Endothelial cell of umbilical vein (primary cell): ENCODE results near the gene PIK3R6. TPM values are rescaled to one million over a fixed set of nuclear protein-coding genes. Genes with fewer than 3 reads are reported as not detected.

Source experiments
- BruUV-seq: library from RNA; stranded (reverse); fragments of 400-500 nt; replicated peaks from 2 replicates; lab custom pipeline; 2021; lab: Mats Ljungman, UMichigan
- CTCF ChIA-PET: fragments of 300-600, 350-600 bp; sonication (Branson Sonifier 250); formaldehyde crosslinking; loops from one replicate; lab custom pipeline; 2021; ENCODE audit warnings: antibody characterized with exemption, inconsistent platforms; lab: Charles Lee
- POLR2A ChIA-PET: fragments of 300-600, 350-600 bp; sonication (Branson Sonifier 250); formaldehyde crosslinking; loops from one replicate; lab custom pipeline; 2021; ENCODE audit warnings: antibody characterized with exemption, inconsistent platforms; lab: Charles Lee
- DNase-seq: peaks from one replicate; pipeline ENCODE4 v3.0.0-alpha.2; 2011; ENCODE audit warnings: low read depth, low spot score
- FAIRE-seq: peaks from 2 replicates; lab custom pipeline; 2011; peaks lifted over from hg19 to GRCh38; lab: Jason Lieb, UNC
- H2AFZ ChIP-seq: 2 replicates; pipeline ENCODE4 v1.6.0; 2012; ENCODE audit warnings: low read depth, low read length, control low read depth, inconsistent platforms
- H3K27ac ChIP-seq: 2 replicates; pipeline ENCODE4 v1.5.1; 2011; ENCODE audit warnings: low read depth, mild to moderate bottlenecking, control low read depth, low read length, moderate library complexity; ENCODE audit not compliant: insufficient read depth
- H3K27me3 ChIP-seq, 2 experiments: 2 replicates each; pipeline versions ENCODE4 v1.6.0 to v1.6.1; 2011; ENCODE audit warnings: low read length in 2 of 2, mixed read lengths in 1 of 2; ENCODE audit not compliant: control insufficient read depth in 2 of 2, insufficient read depth in 2 of 2
- H3K36me3 ChIP-seq, 2 experiments: 2 replicates in 1 of 2; 3 replicates in 1 of 2; pipeline ENCODE4 v1.5.1; 2011; ENCODE audit warnings: low read length in 2 of 2, mild to moderate bottlenecking in 1 of 2, moderate library complexity in 1 of 2; ENCODE audit not compliant: control insufficient read depth in 2 of 2, insufficient read depth in 2 of 2; ENCODE audit errors: extremely low read depth in 1 of 2
- H3K4me1 ChIP-seq: 3 replicates; pipeline ENCODE4 v1.5.1; 2011; ENCODE audit warnings: mild to moderate bottlenecking, low read length; ENCODE audit not compliant: control insufficient read depth, insufficient read depth; ENCODE audit errors: extremely low read depth
- H3K4me2 ChIP-seq: 2 replicates; pipeline ENCODE4 v1.6.1; 2011; ENCODE audit warnings: low read length, control low read depth, mixed read lengths; ENCODE audit not compliant: insufficient read depth
- H3K4me3 ChIP-seq, 3 experiments: fragments of 200-600 bp in 1 of 3; sonication (generic), shearing (Covaris generic) in 1 of 3; replicated peaks in 1 of 3; 2 replicates each; pipeline ENCODE4 v1.5.1; 2011 to 2016; ENCODE audit warnings: control low read depth in 3 of 3, low read length in 3 of 3, mild to moderate bottlenecking in 2 of 3, inconsistent platforms in 1 of 3, low read depth in 1 of 3, moderate library complexity in 1 of 3; ENCODE audit not compliant: insufficient read depth in 1 of 3
- H3K79me2 ChIP-seq: 2 replicates; pipeline ENCODE4 v1.6.0; 2012; ENCODE audit warnings: low read length, inconsistent platforms; ENCODE audit not compliant: control insufficient read depth, insufficient read depth
- H3K9ac ChIP-seq: replicated peaks from 2 replicates; pipeline ENCODE3; 2011; ENCODE audit warnings: low read length, control low read depth; ENCODE audit not compliant: insufficient read depth; ENCODE audit errors: extremely low read depth
- H3K9me1 ChIP-seq: replicated peaks from 3 replicates; pipeline ENCODE4 v1.6.0; 2011; ENCODE audit warnings: mild to moderate bottlenecking, low read length; ENCODE audit not compliant: control insufficient read depth, insufficient read depth; ENCODE audit errors: extremely low read depth
- H3K9me3 ChIP-seq: replicated peaks from 2 replicates; pipeline ENCODE4 v1.5.1; 2012; ENCODE audit warnings: low read length, inconsistent platforms; ENCODE audit not compliant: control insufficient read depth, insufficient read depth
- H4K20me1 ChIP-seq: replicated peaks from 2 replicates; pipeline ENCODE3; 2011; ENCODE audit warnings: mild to moderate bottlenecking, low read length; ENCODE audit not compliant: control insufficient read depth, insufficient read depth; ENCODE audit errors: extremely low read depth
- EZH2 ChIP-seq: IDR thresholded peaks from 2 replicates; pipeline ENCODE4 v1.6.1; 2012; ENCODE audit warnings: borderline replicate concordance, low read depth, mild to moderate bottlenecking, moderate library complexity, low read length, inconsistent platforms; ENCODE audit not compliant: severe bottlenecking
- FOS ChIP-seq: IDR thresholded peaks from 2 replicates; pipeline ENCODE4 v1.6.1; 2011; ENCODE audit warnings: mild to moderate bottlenecking, low read length, moderate library complexity, borderline replicate concordance; ENCODE audit not compliant: insufficient read depth
- GATA2 ChIP-seq: IDR thresholded peaks from 2 replicates; pipeline ENCODE4 v1.7.0; 2011; ENCODE audit warnings: low read depth, mild to moderate bottlenecking, moderate library complexity, mixed read lengths, low read length; ENCODE audit not compliant: insufficient read length, insufficient read depth
- JUN ChIP-seq: IDR thresholded peaks from 2 replicates; pipeline ENCODE4 v1.6.1; 2011; ENCODE audit warnings: borderline replicate concordance, low read depth; ENCODE audit not compliant: insufficient read length, insufficient read depth
- MYC ChIP-seq: IDR thresholded peaks from one replicate; pipeline ENCODE4 v1.6.1; 2011; ENCODE audit warnings: mild to moderate bottlenecking, low read depth, low read length
- POLR2A ChIP-seq: IDR thresholded peaks from 2 replicates; pipeline ENCODE4 v1.6.1; 2012; ENCODE audit warnings: low read depth, mild to moderate bottlenecking, control low read depth, low read length
- POLR2AphosphoS5 ChIP-seq: IDR thresholded peaks from 2 replicates; pipeline ENCODE4 v1.6.1; 2012; ENCODE audit warnings: low read depth, mild to moderate bottlenecking, control low read depth, low read length, moderate library complexity; ENCODE audit not compliant: insufficient read depth
- dilution Hi-C: fragments of 300-500 bp; cut with MboI; formaldehyde crosslinking; loops from one replicate; pipeline ENCODE4 v1.15.0; 2019; ENCODE audit warnings: low sequenced_read_pairs; ENCODE audit not compliant: extremely low pct_ligation_motif_present
- intact Hi-C: fragments of 100-400 bp; cut with micrococcal nuclease; formaldehyde crosslinking; loops from one replicate; pipeline ENCODE4 v1.10.0; 2022
- polyA plus RNA-seq, 4 experiments: library from polyadenylated mRNA; depleted of rRNA in 3 of 4; stranded (reverse) in 3 of 4; unstranded in 1 of 4; fragments of >200 nt; gene quantifications; 2 replicates each; pipeline versions ENCODE4 v1.2.1 to v1.2.3, GENCODE V29; 2011 to 2012; ENCODE audit warnings: missing spikeins in 1 of 4
- total RNA-seq: library from RNA; stranded (reverse); gene quantifications from 2 replicates; pipeline ENCODE4 v1.2.3, GENCODE V29; 2021
- TF ChIP-seq, protein P1 (sequence below): IDR thresholded peaks from 2 replicates; pipeline ENCODE4 v1.6.1; 2011; ENCODE audit not compliant: insufficient read depth, insufficient read length
- TF ChIP-seq, protein P2 (sequence below), 2 donors: IDR thresholded peaks; 1 replicate in 1 of 2; 2 replicates in 1 of 2; pipeline ENCODE4 v1.5.1; 2011; ENCODE audit warnings: low read length in 2 of 2, mild to moderate bottlenecking in 2 of 2, moderate library complexity in 2 of 2, control low read depth in 1 of 2, inconsistent platforms in 1 of 2, low read depth in 1 of 2; ENCODE audit not compliant: insufficient read depth in 1 of 2; ENCODE audit errors: extremely low read depth in 1 of 2

Gene PIK3R6
- total and polyA plus RNA-seq, 2 donors (not counting 3 experiments of a cell fraction or from before 2014, with no cell fraction given), result not detected

DNA sequence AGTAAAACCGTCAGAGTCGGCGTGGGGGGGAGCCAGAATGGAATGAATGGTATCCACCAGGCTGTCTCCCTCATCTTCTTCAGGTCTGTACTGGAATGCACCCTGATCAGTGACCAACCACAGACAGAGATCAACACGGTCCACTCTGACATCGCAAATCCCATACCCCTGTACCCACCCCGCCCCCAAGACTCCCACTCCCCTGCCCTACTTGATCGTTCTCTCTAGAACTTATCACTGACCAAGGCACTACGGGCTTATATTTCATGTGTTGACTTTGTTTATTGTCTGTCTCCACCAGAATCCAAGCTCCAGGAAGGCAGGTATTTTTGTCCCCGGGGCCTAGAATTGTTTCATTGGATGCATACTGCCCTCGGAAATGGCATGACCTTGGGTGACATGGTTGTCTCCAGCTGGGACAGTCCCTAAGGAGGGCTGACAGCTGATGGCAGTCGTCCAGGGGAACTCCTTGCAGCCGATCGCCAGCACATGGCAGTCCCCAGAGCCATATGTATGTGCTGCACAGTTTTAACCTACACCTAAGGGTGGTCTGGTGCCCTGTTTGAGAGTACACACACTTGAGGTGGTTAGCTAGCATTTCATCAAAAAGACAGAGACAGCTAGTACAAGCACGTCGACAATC lies 67.8 kb downstream of the PIK3R6 start:
- no peaks in the 10 kb centered on the region for H3K4me1 ChIP-seq
- no peaks in the 10 kb centered on the region for H3K36me3 ChIP-seq
- H3K9me1 ChIP-seq, result no peaks in the 10 kb centered on the region
- H3K4me3 ChIP-seq, result no peak overlapping the region
- ChIA-PET CTCF (interaction anchor here (0.8 to 1.0 kb wide), 2 partner anchors 14 to 95 kb away, joined by 3 to 4 read pairs; no protein-coding TSS in a partner anchor), POLR2A (no interaction called here)
- BruUV-seq, result no TSS peak
- DNase-seq (no peak), FAIRE-seq (no peak)
- intact Hi-C loops (no loop called here), dilution Hi-C loops (no loop called here)
- H3K27ac ChIP-seq, result no peak overlapping the region
- no peak overlapping the region for H3K4me2 ChIP-seq
- H3K9ac ChIP-seq, result no peak overlapping the region
- H2AFZ ChIP-seq, result no peak overlapping the region
- TF ChIP-seq JUN (no peak), FOS (no peak), MYC (no peak), GATA2 (no peak), POLR2A (no peak), POLR2AphosphoS5 (no peak), EZH2 (no peak)
- TF ChIP-seq, protein P1, sequence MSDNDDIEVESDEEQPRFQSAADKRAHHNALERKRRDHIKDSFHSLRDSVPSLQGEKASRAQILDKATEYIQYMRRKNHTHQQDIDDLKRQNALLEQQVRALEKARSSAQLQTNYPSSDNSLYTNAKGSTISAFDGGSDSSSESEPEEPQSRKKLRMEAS, result no peak
- TF ChIP-seq, protein P2, sequence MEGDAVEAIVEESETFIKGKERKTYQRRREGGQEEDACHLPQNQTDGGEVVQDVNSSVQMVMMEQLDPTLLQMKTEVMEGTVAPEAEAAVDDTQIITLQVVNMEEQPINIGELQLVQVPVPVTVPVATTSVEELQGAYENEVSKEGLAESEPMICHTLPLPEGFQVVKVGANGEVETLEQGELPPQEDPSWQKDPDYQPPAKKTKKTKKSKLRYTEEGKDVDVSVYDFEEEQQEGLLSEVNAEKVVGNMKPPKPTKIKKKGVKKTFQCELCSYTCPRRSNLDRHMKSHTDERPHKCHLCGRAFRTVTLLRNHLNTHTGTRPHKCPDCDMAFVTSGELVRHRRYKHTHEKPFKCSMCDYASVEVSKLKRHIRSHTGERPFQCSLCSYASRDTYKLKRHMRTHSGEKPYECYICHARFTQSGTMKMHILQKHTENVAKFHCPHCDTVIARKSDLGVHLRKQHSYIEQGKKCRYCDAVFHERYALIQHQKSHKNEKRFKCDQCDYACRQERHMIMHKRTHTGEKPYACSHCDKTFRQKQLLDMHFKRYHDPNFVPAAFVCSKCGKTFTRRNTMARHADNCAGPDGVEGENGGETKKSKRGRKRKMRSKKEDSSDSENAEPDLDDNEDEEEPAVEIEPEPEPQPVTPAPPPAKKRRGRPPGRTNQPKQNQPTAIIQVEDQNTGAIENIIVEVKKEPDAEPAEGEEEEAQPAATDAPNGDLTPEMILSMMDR (IDR thresholded peaks at IDR 0.05; ENCODE audit: extremely low read depth in 1 of 2, insufficient read depth in 1 of 2, low read depth in 1 of 2, low read length in 2 of 2), result no peak
- peaks cover 4 to 5% of the 10 kb centered on the region in 2 experiments for H3K27me3 ChIP-seq
- no peaks in the 10 kb centered on the region for H3K79me2 ChIP-seq
- no peaks in the 10 kb centered on the region for H4K20me1 ChIP-seq
- H3K9me3 ChIP-seq, result no peaks in the 10 kb centered on the region
